ENCODE data around the gene ODAD4.
A peak's percentile ranks its signal among the peaks of the same experiment; 100 is the strongest.
"Not testable (repeated sequence)": the region's sequence is repeated elsewhere in the genome, so short reads cannot be mapped to it uniquely, and the experiment has no call there.

The ODAD4 gene

GRCh38 chr17:41913798-41914197 is 16.6 kb upstream of the ODAD4 start:
- no peak for DNase-seq (ENCODE audit: low read depth in 3 of 3)

GRCh38 chr17:41914358-41914766 is 16.1 kb upstream of the ODAD4 start:
- DNase-seq (ENCODE audit: low read depth in 3 of 3): no peak

- no peak for DNase-seq (ENCODE audit: low read depth in 3 of 3)
Observed at GRCh38 chr17:41915020-41915419, 15.4 kb upstream of the ODAD4 start.

- no peak for DNase-seq (ENCODE audit: low read depth in 3 of 3)
Observed at GRCh38 chr17:41915566-41915965, 14.9 kb upstream of the ODAD4 start.

- no peak for DNase-seq (ENCODE audit: low read depth in 3 of 3)
Observed at GRCh38 chr17:41917192-41917591, 13.2 kb upstream of the ODAD4 start.

GRCh38 chr17:41917679-41918313 is 12.6 kb upstream of the ODAD4 start:
- DNase-seq (ENCODE audit: low read depth in 3 of 3): peak in 2 of 3 experiments; percentile 14 to 37

GRCh38 chr17:41918314-41919164 is 11.9 kb upstream of the ODAD4 start, which contains the start of gene ACLY:
Gene ACLY, minus strand, starts transcription at chr17:41918951. Its CDS starts 5,078 bp downstream, at chr17:41913873.
- DNase-seq (ENCODE audit: low read depth in 3 of 3): peak; percentile 92 to 97 (median 93)

GRCh38 chr17:41919165-41919817 is 11.1 kb upstream of the ODAD4 start:
- no peak for DNase-seq (ENCODE audit: low read depth in 3 of 3)

GRCh38 chr17:41919840-41920579 is 10.4 kb upstream of the ODAD4 start:
- DNase-seq (ENCODE audit: low read depth in 3 of 3): no peak

GRCh38 chr17:41920580-41920955 is 9.8 kb upstream of the ODAD4 start:
- DNase-seq (ENCODE audit: low read depth in 3 of 3): no peak

- no peak for DNase-seq (ENCODE audit: low read depth in 3 of 3)
Observed at GRCh38 chr17:41925991-41926590, 4.3 kb upstream of the ODAD4 start.

GRCh38 chr17:41928693-41929251 is 1.6 kb upstream of the ODAD4 start:
- DNase-seq (ENCODE audit: low read depth in 3 of 3): peak in 1 of 3 experiments; percentile 7

- DNase-seq (ENCODE audit: low read depth in 3 of 3): not testable (repeated sequence)
Observed at GRCh38 chr17:41930833-41931156, 378 bp downstream of the ODAD4 start.

GRCh38 chr17:41931715-41932114 is 1.3 kb downstream of the ODAD4 start:
- not testable (repeated sequence) for DNase-seq (ENCODE audit: low read depth in 3 of 3)

- DNase-seq (ENCODE audit: low read depth in 3 of 3): no peak
Observed at GRCh38 chr17:41932816-41933389, 2.5 kb downstream of the ODAD4 start.

GRCh38 chr17:41935641-41936040 is 5.2 kb downstream of the ODAD4 start:
- no peak for DNase-seq (ENCODE audit: low read depth in 3 of 3)

GRCh38 chr17:41937970-41938954 is 7.8 kb downstream of the ODAD4 start:
- no peak for DNase-seq (ENCODE audit: low read depth in 3 of 3)

GRCh38 chr17:41939044-41939692 is 8.8 kb downstream of the ODAD4 start:
- DNase-seq (ENCODE audit: low read depth in 3 of 3): no peak

GRCh38 chr17:41939693-41940090 is 9.3 kb downstream of the ODAD4 start:
- DNase-seq (ENCODE audit: low read depth in 3 of 3): no peak
